HS-27A (cell line): ENCODE measurements around the gene SSBP3.

Experiments used
- DNase-seq: peaks from one replicate; pipeline ENCODE4 v3.0.0-alpha.2; 2012; ENCODE audit warnings: low read depth, missing footprints

The SSBP3 gene

DNA sequence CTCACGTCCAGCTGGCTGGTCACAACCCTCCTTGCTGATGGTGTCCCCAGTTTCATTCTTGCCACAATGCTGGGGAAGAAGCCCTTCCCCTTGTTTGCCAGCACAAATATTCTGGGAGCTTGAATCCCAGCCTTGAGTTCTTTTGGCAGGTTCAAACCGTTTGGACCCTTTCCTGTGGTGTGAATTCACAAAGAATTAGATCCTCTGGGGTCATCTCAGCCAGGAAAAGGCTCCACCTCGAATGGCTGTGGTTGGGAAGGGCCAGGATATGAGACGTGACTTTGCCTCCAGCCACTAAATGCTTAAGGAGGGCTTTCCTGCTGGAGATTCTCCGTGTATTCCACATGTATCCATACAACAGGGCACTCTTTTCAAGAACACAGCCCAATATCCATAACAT is 139.3 kb downstream of the SSBP3 start:
- no peak for DNase-seq

DNA sequence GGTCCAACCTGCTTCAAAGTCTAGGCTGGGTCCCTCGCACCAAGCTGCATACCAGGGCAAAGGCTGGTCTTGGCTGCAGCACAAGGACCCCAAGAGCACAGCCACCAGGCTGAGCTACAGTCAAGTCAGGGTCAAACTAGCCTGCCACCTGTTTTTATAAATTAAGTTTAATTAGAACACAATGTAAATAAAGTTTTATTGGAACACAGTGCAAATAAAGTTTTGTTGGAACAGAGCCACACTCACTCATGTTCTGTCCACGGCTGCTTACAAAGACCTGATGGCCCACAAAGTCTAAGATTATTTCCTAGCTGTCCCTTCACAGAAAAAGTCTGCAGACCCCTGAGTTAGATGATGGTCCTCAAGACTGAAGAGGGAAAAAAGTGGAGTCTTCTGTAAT is 140.0 kb downstream of the SSBP3 start:
- DNase-seq = no peak

DNA sequence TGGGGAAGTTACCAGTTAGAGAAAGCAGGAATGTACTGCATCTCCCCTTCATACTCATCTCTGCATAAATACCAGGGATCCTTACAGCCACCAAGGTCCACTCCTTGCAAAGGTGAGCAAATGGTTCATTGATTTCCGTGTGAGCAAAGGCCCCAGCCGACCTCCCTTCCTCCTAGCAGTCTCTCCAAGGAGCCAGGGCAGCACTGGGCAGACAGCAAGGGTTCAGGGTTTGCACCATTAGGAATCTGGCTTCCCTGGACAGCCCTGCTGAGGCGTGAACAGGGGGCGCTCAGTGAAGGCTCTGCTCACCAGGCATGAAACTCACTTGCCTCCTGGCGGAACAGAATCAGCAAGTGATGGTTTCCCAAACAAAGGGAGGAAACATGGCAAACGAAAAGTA is 140.5 kb downstream of the SSBP3 start:
- no peak for DNase-seq

DNA sequence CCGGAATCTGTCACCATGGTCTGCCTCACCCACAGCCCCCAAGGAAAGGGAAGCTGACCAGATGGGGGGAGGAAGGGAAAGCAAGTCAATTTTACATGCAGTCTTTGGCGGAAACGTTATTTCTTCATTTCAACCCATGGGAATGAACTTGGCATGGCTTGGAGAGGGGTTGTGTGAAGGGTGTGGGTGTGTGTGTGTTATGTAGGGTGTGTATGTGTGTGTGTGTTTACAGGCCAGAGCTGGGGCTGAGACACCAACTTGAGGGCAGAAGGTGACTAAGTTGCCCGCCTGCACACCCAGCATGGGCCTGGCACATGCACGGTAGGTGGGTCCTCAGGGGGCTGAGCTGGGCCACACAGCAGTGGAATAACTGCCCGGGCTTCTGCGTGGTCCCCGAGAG is 141.1 kb downstream of the SSBP3 start:
- no peak for DNase-seq

DNA sequence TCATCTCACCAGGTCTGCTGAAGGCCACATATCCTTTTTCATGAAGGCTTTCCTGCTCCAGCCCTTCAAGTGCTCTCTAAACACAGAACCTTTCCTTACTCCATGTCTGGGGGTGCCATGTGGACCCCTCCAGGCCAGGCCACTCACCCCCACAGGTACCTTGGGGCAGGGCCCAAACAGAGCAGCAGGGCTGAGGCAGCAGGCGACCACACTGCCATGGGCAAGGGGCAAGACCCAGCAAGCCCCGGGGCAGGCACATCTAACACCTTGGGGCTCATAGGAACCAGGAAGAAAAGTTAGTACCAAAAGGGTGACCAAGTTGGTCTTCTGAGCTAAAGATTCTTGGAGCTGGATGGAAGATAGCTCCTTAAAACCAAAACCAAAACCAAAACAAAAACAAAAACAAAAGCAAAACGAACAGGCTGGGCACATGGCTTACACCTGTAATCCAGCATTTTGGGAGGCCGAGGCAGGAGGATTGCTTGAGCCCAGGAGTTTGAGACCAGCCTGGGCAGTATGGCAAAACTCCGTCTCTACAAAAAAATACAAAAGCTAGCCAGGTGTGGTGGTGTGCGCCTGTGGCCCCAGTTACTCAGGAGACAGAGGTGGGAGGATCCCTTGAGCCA is 142.5 kb downstream of the SSBP3 start:
- DNase-seq = no peak

DNA sequence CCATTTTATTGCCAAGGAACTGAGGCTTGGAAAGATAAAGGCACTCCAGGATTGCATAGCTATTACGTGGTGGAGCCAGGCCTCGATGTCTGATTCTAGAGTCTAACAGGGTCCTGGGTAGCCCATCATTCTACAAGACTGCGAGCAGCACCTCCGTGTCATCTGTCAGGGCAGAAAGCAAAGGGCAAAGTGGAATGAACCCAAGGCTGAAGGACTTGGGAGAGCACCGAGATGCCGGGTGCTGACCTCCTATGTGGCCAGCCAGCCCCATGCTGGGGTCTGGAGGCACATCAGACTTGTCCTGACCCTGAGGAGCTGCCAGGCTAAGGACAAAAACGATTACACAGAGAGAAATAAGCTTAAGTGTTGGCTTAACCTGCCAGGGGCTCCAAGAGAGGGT is 143.9 kb downstream of the SSBP3 start:
- DNase-seq = no peak

DNA sequence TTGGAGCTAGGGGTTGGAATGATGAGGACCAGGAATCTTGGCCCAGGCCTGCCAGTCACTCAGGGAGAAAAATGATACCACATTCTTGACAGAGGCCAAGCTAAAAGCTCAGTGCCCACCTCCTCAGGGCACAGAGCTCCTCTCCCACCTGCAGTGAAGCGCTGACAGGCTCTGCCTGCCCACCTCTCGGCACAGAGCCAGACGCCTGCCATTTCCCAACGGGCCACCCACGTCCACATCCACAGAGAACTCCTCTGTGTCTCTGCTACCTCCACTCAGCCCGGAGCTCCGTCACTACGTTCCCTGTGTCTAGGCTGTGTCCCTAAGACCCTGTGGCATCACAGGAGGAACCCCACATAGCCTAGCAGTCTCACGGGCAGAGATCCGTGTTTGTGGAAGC is 145.4 kb downstream of the SSBP3 start:
- DNase-seq = no peak

DNA sequence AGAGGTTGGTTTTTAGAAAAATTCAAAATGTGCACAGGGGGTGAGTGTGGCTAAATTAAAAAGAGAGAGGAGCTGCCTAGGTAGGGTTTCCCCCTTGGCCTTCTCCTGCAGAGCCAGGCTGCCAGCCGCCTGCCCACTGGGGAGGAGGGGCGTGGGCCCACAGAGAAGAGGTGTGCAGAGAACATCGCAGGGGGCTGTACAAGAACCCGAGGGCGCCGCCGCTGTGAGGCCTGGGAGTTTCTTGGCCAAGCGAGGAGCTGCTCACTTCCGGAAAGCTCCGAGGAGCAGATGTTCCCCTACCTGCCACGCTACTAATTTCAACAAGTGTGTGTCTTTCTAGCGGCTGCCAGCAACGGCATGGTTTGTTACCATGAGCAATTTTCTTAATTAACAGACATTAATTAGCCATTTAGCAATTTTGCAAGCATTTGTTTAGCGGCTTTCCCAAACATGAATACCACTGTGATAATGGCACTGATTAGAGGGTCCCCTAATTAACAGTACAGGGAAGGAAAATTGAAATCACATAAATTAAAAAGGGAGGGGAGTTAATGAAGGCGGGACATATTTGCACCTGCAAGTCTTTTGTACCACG is 146.6 kb downstream of the SSBP3 start:
- DNase-seq = no peak

DNA sequence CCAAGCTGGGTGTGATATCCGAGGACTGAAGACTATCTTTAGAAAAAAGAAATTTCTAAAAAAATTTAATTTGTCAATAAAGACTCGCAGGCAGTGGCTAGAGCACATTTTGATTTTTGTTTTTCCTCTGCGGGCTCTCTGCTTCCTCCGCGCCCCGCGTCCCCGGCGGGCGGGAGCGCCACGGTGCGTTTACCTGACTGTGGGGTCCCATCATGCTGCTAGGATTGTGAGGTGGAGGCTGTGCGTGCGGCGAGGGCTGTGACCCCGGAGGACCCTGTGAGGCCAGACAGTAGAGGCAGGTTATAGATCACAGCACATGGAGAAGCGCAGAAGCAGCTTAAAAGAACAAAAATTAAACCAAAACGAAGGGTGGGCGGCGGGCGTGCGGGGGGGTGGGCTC is 148.3 kb downstream of the SSBP3 start:
- no peak for DNase-seq

DNA sequence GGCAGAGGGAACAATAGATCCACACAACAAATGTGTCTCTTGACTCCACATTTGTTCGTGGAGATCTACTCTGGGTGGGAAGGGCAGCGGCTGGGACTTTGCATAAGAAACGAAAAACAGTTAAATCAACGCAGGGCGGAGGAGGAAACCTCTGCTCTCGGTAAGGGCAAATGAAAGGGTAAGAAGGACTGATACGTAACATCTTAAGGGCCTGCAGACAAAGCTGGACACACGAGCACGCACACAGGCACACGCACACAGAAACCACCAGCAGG is 148.9 kb downstream of the SSBP3 start:
- DNase-seq = no peak

DNA sequence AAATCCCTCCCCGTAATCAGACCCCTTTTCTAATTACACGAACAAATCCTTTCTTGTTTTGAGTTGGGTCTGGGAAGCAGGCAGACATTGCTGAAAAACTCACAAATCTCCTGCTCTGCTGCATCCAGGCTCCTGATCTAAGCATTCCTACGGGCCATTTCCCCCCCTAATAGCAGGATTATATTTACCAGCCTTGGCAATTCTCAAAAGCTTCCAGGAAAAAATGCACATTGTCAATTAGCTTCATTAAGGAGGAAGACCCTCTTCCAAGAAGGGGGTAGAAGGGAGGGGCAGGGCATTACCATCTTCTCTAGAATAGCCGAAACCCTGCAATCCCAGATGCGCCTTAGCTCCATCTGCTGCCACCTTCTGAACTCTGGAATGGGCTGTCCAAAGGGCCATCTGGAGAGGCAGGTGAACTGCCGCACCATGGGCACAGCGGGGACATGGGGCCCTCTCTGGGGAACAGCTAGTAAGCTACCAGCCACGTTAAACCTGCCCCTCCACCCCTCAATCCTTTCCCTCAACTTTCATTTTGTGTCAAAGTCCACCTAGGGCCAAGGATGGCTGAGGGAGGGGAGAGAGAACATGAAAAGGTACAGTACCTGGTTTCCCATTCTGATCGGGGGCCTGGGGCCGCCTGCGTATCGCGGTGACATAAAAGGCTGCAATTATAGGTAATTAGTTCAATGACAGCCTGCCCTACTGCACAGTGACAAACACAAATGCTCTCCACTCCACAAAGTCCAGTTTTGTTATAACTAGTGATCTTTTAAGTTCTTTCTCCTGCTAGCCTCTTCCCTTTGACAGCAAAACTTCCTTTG is 149.5 kb downstream of the SSBP3 start:
- DNase-seq = no peak

DNA sequence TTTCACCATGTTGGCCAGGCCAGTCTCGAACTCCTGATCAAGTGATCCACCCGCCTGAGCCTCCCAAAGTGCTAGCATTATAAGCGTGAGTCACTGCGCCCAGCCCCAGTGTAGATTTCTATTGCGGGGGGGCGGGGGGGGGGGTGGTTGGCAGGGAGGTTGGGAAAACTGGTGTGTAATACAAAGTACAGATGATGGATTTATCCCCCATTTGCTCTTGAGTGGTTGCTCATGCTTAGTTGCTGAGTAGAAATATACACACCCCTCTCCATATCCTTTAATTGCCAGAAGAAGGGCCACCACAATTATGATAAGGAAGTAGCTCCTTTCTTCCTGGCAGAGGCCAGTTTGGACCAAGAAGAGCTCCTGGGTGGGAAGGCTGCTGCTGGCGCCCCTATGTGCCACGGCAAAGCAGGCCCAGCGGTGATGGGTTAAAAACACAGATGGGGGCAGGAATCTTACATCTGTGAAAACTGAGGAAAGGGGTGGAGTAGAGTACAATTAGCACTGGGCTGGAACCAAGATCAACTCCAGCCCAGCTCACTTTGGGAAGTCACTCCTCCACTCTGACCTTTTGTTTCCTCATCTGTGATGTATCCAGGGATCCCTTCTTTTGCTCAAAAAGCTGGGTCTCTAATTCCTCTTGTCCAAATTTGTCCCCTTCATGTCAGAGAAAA is 151.0 kb downstream of the SSBP3 start:
- DNase-seq = no peak

DNA sequence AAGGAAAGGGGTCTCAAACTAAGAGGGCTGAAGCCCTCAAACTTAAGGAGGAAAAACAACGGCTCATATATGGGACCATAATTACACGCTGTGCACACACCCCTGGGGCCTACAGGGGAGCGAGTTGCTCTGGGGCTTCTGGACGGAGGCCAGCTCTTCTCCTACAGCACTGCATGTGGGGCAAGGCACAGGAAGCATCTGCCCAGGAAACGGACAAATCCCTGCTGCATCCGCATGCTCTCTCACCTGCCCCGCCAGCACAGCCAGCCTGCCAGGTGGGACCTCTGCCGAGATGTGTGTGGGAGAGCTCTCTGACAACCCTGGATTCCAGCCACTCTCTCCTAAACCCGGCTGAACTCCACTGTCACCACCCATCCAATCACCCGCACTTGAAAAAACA is 152.1 kb downstream of the SSBP3 start:
- no peak for DNase-seq

DNA sequence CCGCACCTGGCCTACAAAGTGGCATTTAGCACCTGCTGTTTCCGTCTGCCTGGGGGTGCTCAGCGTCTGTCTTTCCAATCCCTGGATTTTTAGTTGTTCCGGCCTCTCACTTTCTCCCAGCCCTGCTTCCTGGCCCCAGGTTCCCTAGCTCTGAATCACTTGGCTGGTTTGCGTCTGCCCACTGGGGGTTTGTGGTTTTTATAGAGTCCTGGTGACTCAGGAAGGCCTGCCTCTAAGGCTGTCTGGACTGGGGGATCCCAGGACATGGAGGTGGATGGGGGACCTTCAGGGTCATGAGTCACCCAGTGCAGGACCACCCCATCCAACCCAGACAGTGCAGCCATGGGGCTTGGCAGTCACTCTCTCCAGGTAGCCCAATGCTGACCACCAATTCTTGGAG is 152.7 kb downstream of the SSBP3 start:
- peak; percentile 81 for DNase-seq

DNA sequence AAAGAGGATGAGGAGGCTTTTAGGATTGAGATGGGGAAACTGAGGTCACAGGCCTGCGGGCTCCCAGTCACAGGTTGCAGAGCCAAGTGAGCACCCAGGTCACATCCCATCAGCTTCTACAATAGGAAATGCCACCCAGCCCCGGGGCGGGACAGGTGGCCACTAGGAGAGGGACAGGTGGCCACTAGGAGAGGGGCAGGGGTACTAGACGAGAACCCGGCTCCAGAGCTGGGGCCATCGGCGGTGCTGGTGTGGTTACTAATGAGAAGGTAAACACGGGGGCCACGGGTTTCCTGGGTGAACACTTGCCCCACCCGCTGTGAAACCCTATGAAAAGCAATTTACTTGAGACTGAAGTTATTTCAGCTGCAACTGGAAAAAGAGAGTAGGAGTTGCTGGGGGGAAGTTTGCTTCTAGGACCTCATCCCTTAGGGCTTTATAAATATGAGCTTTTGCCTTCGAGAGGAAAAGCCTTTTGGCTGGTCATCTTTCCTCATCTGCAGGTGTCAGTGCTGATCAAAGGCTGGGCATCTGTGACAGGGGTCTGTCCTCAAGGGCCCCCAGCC is 153.7 kb downstream of the SSBP3 start:
- no peak for DNase-seq

DNA sequence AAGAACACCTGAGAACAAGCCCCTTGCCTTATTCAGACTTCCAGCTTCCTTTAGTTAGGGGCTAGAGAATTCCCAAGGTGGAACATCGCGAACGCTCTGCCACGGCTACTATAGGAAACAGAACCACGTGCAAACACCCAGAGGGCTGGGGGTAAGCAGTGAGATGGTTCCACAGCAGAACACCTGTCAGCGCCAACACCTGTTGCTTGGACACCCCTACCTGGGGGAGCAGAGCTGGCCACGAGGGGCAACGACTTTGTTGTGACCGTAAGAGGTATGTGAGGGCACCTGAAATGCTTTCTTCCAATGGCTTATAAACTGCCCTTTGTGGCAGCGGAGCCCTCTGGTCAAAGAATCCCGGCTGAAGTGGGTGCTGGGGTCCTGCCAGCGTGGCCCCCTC is 155.5 kb downstream of the SSBP3 start:
- DNase-seq = no peak

DNA sequence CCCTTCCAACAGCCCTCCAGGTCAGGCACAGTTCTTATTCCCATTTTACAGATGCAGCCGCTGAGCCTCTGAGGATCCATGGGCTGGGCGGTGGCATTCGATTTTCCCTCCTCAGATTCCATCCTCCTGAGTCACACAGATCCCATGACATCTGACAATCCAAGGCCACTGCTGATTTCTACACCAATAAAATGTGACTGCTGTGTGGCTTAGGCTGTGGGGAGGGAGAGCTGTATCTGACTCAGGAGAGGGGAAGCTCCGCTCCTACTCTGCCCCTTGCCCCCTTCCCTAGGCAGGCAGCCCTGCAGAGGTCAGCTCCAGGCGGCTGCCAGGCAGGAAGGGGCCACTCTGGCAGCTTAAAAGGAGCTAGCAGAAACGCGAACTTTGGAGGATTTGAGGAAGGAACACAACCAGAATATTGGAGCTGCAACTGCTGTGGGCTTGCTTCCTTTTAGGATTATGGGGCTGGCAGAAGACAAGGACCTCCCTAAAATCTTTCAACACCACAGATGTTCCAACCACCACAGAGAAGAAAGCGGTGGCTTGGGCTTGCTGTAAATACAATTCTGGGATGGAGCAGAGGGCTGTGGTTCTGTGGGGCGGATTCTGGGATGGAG is 156.3 kb downstream of the SSBP3 start:
- peak; percentile 47 for DNase-seq

DNA sequence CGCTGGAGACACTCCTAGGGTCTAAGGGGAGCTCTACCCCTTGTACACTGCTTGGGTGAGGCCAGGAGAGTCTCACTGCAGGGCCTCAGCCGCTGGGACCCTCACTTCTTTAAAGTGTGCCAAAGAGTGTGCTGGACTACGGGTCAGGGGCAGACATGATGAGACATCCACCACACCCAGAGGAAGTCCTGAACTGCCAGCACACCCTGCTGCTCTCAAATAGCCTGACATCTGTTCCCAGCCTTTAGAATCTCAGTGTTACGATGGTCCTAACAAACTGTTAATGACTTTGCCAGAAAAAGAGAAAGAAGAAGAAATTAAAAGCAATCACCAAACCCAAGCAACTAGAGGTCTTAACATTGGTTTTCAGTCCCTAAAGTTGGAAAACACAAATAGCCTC is 157.2 kb downstream of the SSBP3 start:
- DNase-seq = no peak

DNA sequence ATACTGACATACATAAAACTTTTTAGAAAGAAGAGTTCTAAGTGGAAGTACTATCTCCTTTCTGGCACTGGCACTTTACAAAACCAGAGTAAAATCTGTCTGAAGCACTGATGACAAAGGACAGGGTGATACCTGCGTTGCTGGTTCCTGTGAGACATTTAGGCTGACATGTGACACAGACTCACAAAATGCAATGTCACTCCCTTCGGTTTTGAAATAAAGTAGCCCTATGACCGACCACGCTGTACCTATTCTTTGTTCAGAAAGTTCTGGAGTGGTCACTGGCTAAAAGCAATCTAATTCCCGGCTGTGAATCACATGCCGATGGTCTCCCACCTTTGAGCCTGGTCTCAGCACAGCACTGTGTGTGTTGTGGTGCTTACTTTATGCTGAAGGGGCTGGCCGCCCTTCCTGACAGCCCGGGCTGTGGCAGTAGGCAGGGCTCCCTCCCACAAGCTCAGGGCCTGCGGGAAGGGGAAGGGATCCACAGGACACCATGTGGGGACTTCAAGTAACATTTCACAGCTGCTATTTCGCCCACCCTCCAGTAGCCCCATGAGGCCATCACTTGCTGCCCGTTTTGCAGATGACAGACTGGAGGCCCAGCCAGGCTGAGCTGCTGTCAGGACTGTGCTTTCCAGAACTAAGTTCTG is 158.2 kb downstream of the SSBP3 start:
- no peak for DNase-seq

DNA sequence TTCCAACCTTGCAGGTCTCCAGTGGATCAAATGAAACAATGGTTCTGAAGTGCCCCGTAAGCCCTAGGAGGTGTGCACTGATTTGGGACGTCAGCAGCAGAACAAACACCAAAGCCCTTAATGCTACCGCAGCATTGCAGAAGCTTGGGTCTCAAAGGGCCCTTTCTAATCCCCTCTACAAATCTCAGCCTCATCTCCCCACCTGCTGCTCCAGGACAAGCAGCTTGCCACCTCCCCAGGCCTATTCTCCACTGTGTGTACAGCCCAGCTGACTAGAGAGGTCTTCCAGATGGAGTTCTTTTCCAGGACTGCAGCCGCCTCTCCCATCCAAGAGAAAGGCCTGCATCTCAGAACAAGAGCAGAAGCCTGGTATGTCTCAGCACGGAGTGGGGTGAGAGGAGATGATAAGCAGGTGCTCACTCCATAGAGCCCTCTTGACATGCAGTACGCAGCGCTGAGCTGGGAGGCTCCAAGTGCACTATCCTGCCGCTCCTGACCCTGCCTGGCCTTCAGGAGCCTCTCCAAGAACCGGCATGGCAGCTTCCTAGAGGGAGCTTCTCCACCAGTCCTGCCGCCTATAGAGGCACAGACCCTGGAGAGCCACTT is 160.0 kb downstream of the SSBP3 start:
- no peak for DNase-seq

DNA sequence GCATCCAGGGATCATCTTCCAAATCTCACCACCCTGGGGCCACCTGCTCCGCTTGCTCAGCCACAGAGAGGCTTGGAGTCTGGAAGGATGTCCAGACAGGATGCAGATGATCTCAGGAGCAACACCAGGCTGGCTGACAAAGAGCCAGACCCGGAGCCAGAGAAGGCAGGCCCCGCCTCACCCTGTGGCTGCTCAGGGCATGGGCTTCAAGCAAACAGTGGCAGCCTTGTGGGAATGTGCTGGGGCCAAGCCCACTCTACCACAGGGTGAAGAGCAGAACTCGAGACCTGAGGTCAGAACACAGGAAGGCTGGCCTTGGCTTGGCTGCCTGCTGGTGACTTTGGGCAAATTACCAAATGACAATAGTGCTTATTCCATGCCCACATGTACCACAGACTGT is 160.7 kb downstream of the SSBP3 start:
- DNase-seq = no peak

DNA sequence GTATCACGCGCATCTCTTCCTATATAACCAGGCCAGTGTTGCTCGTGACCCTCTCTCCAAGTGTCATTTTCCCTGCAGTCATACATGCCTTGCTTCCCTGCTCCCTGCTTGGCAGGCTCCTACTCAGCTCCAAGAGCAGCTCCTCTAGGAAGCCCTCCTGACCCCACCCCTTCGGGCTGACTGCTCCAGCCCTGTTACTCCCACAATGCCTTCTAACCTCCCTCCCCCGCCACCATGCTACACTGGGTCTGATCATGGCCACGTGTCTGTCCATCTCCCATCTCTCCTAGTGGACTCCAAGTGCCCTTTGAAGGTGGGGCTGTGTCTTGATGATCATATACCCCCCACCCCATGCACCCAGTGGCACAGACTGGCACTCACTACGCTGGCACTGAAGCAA is 161.5 kb downstream of the SSBP3 start:
- no peak for DNase-seq
